ENCODE results near the gene HLA-DRB5.

- TF ChIP-seq CTCF (IDR thresholded peaks at IDR 0.05) (no peak), POLR2A (IDR thresholded peaks at IDR 0.05) (no peak)
Measured at GRCh38 chr6:32519118-32519909, 10.8 kb downstream of the HLA-DRB5 start.
